Esophagus muscularis mucosa (tissue), 2 donors: ENCODE results near the gene SLX4IP.

Source experiments
- EP300 ChIP-seq: sonication (generic); formaldehyde crosslinking; IDR thresholded peaks from one replicate; pipeline ENCODE4 v1.6.1; 2017; ENCODE audit warnings: antibody characterized with exemption
- POLR2A ChIP-seq: fragments of 450-650 bp; IDR thresholded peaks from one replicate; pipeline ENCODE4 v1.6.1; 2017; ENCODE audit warnings: antibody characterized with exemption, moderate library complexity, mild to moderate bottlenecking, low read depth

DNA sequence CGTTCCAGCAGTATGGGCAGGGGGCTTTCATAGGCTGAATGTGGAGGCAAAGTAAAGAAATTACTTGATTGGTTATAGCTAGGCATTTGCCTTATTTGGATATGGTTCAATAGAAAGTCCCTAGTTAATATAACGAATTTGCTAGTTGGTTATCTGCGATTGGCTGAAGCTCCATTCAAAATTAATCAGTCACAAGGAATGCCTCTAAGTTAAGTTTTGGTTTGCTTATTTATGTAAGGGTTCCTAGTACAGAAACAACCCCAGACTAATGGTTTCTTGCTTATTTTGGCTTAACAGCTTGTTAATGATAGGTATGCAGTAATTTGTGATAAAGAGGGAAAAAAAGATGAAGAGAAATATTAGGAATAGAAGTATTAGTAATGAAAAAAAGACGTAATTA, 151.2 kb downstream of the SLX4IP start:
- TF ChIP-seq POLR2A: no peak
- no peak for TF ChIP-seq EP300
